OCI-LY1 (cell line): ENCODE measurements around the gene TMEM203.

Experiments
- EZH2 ChIP-seq: fragments of 200-600 bp; sonication (generic), shearing (Covaris generic); IDR thresholded peaks from 2 replicates; pipeline ENCODE4 v1.8.0; 2017; ENCODE audit warnings: borderline replicate concordance, mixed run types, mild to moderate bottlenecking, antibody characterized with exemption, low read length, moderate library complexity, mixed read lengths
- TF ChIP-seq, protein P1 (sequence below): fragments of 200-600 bp; sonication (generic), shearing (Covaris generic); IDR thresholded peaks from 2 replicates; pipeline ENCODE4 v1.5.1; 2017; ENCODE audit warnings: mild to moderate bottlenecking, antibody characterized with exemption, low read length, moderate library complexity, mixed read lengths

DNA sequence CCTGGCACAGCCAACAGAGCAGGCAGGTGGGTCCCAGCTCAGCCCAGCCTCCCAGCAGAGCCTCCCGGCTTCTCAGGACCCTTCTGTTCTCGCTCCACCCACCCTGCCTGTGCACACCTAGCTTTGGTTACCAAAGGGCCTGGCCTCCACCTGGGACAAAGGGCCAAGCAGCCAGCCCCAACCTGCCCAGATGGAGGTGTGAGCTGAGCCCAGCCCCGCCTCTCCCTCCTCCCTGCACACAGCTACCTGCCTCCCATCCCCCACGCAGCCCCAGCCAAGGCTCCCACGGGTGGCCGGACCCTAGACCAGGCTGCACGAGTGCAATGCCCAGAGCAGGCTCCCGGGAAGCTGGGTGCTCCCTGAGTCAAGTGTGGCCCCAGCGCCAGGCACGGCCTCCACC, 10.5 kb downstream of the TMEM203 start:
- TF ChIP-seq, protein P1, sequence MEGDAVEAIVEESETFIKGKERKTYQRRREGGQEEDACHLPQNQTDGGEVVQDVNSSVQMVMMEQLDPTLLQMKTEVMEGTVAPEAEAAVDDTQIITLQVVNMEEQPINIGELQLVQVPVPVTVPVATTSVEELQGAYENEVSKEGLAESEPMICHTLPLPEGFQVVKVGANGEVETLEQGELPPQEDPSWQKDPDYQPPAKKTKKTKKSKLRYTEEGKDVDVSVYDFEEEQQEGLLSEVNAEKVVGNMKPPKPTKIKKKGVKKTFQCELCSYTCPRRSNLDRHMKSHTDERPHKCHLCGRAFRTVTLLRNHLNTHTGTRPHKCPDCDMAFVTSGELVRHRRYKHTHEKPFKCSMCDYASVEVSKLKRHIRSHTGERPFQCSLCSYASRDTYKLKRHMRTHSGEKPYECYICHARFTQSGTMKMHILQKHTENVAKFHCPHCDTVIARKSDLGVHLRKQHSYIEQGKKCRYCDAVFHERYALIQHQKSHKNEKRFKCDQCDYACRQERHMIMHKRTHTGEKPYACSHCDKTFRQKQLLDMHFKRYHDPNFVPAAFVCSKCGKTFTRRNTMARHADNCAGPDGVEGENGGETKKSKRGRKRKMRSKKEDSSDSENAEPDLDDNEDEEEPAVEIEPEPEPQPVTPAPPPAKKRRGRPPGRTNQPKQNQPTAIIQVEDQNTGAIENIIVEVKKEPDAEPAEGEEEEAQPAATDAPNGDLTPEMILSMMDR, result no peak
- TF ChIP-seq EZH2, result no peak
